HG03175 (cell line): ENCODE results near the gene GFOD1.
"Not testable (repeated sequence)": the region's sequence is repeated elsewhere in the genome, so short reads cannot be mapped to it uniquely, and the experiment has no call there.

Experiments used
- ATAC-seq: cut with Tn5 transposase; IDR thresholded peaks from one replicate; pipeline ENCODE4 v1.9.1; 2021; ENCODE audit warnings: mild to moderate bottlenecking, moderate library complexity; ENCODE audit not compliant: unreplicated experiment

GFOD1 gene

GRCh38 chr6:13511913-13512717 is 24.7 kb upstream of the GFOD1 start:
- no peak for ATAC-seq

GRCh38 chr6:13511141-13511571 is 23.8 kb upstream of the GFOD1 start:
- ATAC-seq, result not testable (repeated sequence)

GRCh38 chr6:13510433-13510832 is 23.0 kb upstream of the GFOD1 start:
- not testable (repeated sequence) for ATAC-seq

GRCh38 chr6:13508711-13509705 is 21.6 kb upstream of the GFOD1 start:
- no peak for ATAC-seq

GRCh38 chr6:13507306-13507860 is 20.0 kb upstream of the GFOD1 start:
- ATAC-seq, result no peak

GRCh38 chr6:13505345-13505734 is 17.9 kb upstream of the GFOD1 start:
- no peak for ATAC-seq

GRCh38 chr6:13504611-13505344 is 17.4 kb upstream of the GFOD1 start:
- ATAC-seq, result no peak

- ATAC-seq, result no peak
Measured at GRCh38 chr6:13500915-13501314, 13.5 kb upstream of the GFOD1 start.

GRCh38 chr6:13500264-13500663 is 12.9 kb upstream of the GFOD1 start:
- ATAC-seq, result no peak

GRCh38 chr6:13496513-13497190 is 9.3 kb upstream of the GFOD1 start:
- no peak for ATAC-seq

GRCh38 chr6:13495818-13496217 is 8.4 kb upstream of the GFOD1 start:
- no peak for ATAC-seq

- no peak for ATAC-seq
Measured at GRCh38 chr6:13495112-13495776, 7.8 kb upstream of the GFOD1 start.

- ATAC-seq, result no peak
Measured at GRCh38 chr6:13494137-13494536, 6.7 kb upstream of the GFOD1 start.

- ATAC-seq, result no peak
Measured at GRCh38 chr6:13493147-13493546, 5.7 kb upstream of the GFOD1 start.

GRCh38 chr6:13492357-13492756 is 5.0 kb upstream of the GFOD1 start:
- no peak for ATAC-seq

GRCh38 chr6:13491538-13491937 is 4.1 kb upstream of the GFOD1 start:
- no peak for ATAC-seq

GRCh38 chr6:13490402-13490801 is 3.0 kb upstream of the GFOD1 start:
- ATAC-seq, result no peak

- ATAC-seq, result no peak
Measured at GRCh38 chr6:13488896-13489237, 1.5 kb upstream of the GFOD1 start.

GRCh38 chr6:13488015-13488895 is 855 bp upstream of the GFOD1 start:
- ATAC-seq, result no peak
